Measurements from ENCODE around the gene TLE2. TPM values are rescaled to one million over a fixed set of nuclear protein-coding genes. Genes with fewer than 3 reads are reported as not detected.

TLE2 gene
- total and polyA plus RNA-seq, 2 of the 4 experiments (the other 2 are of a cell fraction): under 0.01 to 0.41 TPM

- ChIA-PET POLR2A (ENCODE audit: unreplicated experiment) (no interaction called here), CTCF (interaction anchor here (0.9 kb wide), 1 partner anchor 9 kb away, joined by 4 read pairs; no protein-coding TSS in a partner anchor)
- Histone ChIP-seq H3K79me1 (ENCODE audit: low read depth in 1 of 2, low read length in 2 of 2) (no peaks in the 10 kb centered on the region), H4K8ac (ENCODE audit: low read depth in 2 of 2, low read length in 2 of 2) (no peak overlapping the region), H3K9me3 (ENCODE audit: control insufficient read depth, insufficient read depth, low read length) (no peaks in the 10 kb centered on the region), H3K36me3 (ENCODE audit: control insufficient read depth, insufficient read depth, low read length) (no peaks in the 10 kb centered on the region), H4K20me1 (ENCODE audit: insufficient read depth, low read length) (no peaks in the 10 kb centered on the region), H3K9ac (ENCODE audit: low read depth, low read length) (no peak overlapping the region), H3K4me3 (ENCODE audit: insufficient read depth, low read depth, low read length) (no peak overlapping the region), H2BK15ac (ENCODE audit: low read depth, low read length) (no peak overlapping the region), H3K56ac (ENCODE audit: extremely low read depth, insufficient read depth, low read length) (no peak overlapping the region), H3K14ac (replicated peaks; ENCODE audit: low read depth, low read length) (no peak overlapping the region), H3K27me3 (ENCODE audit: control insufficient read depth, insufficient read depth, low read length) (peaks cover 20% of the 10 kb centered on the region), H4K91ac (ENCODE audit: insufficient read depth, low read depth, low read length) (no peak overlapping the region), H3K4me2 (ENCODE audit: low read depth, low read length) (no peak overlapping the region), H2AK5ac (ENCODE audit: low read depth, low read length) (no peak overlapping the region), H3K27ac (ENCODE audit: insufficient read depth, low read length) (no peak overlapping the region), H3K4ac (ENCODE audit: low read depth, low read length) (no peak overlapping the region), H2AFZ (replicated peaks; ENCODE audit: low read length, poor library complexity) (peak overlapping the region; percentile 5), H2AK9ac (replicated peaks; ENCODE audit: low read depth, low read length, poor library complexity) (no peak overlapping the region), H3K4me1 (ENCODE audit: control insufficient read depth, insufficient read depth, low read length) (peaks cover 8% of the 10 kb centered on the region; the same call in 1 of the 2 replicates), H3K9me1 (ENCODE audit: insufficient read depth, low read length) (no peaks in the 10 kb centered on the region), H2BK120ac (ENCODE audit: low read depth, low read length) (no peak overlapping the region), H2BK5ac (ENCODE audit: low read depth, low read length, poor library complexity, severe bottlenecking) (no peak overlapping the region), H3K18ac (ENCODE audit: low read depth, low read length) (no peak overlapping the region), H2BK20ac (ENCODE audit: low read depth, low read length) (no peak overlapping the region), H4K5ac (ENCODE audit: low read depth, low read length) (no peak overlapping the region), H3K23ac (ENCODE audit: low read depth, low read length) (no peak overlapping the region)
- no peak for DNase-seq
- ATAC-seq (ENCODE audit: low read depth): no peak
- BruUV-seq (replicated peaks): no TSS peak
- intact Hi-C loops (cut with micrococcal nuclease) (no loop called here), in situ Hi-C loops (cut with MboI; ENCODE audit: low sequenced_read_pairs) (no loop called here), dilution Hi-C loops (cut with HindIII; ENCODE audit: low sequenced_read_pairs, unreplicated experiment) (no loop called here)
- TF ChIP-seq ELK1 (IDR thresholded peaks at IDR 0.05; ENCODE audit: borderline replicate concordance, low read depth, low read length): no peak
- TF ChIP-seq RCOR1 (IDR thresholded peaks at IDR 0.05; ENCODE audit: insufficient replicate concordance, low read length): no peak
- no peak for TF ChIP-seq MAFK (IDR thresholded peaks at IDR 0.05; ENCODE audit: low read depth, low read length)
- TF ChIP-seq SMC3 (IDR thresholded peaks at IDR 0.05; ENCODE audit: low read depth, low read length): no peak
- no peak for TF ChIP-seq MXI1 (IDR thresholded peaks at IDR 0.05; ENCODE audit: borderline replicate concordance, low read depth, low read length)
- TF ChIP-seq BHLHE40 (IDR thresholded peaks at IDR 0.05; ENCODE audit: low read depth, low read length): no peak
- TF ChIP-seq RFX5 (IDR thresholded peaks at IDR 0.05; ENCODE audit: low read depth, low read length): no peak
- no peak for TF ChIP-seq POLR2A (IDR thresholded peaks at IDR 0.05; ENCODE audit: low read depth, low read length)
- TF ChIP-seq USF2 (IDR thresholded peaks at IDR 0.05; ENCODE audit: low read depth, low read length): no peak
- TF ChIP-seq CHD1 (IDR thresholded peaks at IDR 0.05; ENCODE audit: low read depth, low read length): no peak
- TF ChIP-seq MAZ (IDR thresholded peaks at IDR 0.05; ENCODE audit: borderline replicate concordance, low read depth, low read length): no peak
- TF ChIP-seq FOS (IDR thresholded peaks at IDR 0.05; ENCODE audit: low read depth, low read length): no peak
- TF ChIP-seq CEBPB (IDR thresholded peaks at IDR 0.05; ENCODE audit: low read depth, low read length): no peak
- no peak for TF ChIP-seq RAD21 (IDR thresholded peaks at IDR 0.05; ENCODE audit: low read length)
- whole genome bisulfite sequencing, 2 experiments (ENCODE audit: extremely low coverage in 2 of 2, insufficient read length in 1 of 2): 6% methylated on average over 7 of the region's 20 CpGs; no CpG with 5 or more reads in 1 of the 2 experiments
These were observed 42.0 kb downstream of the TLE2 start for GRCh38 chr19:2986951-2987524.
